Measurements from ENCODE around the gene LRIG1. TPM values are rescaled to one million over a fixed set of nuclear protein-coding genes. Genes with fewer than 3 reads are reported as not detected.

LRIG1 gene
- total and polyA plus RNA-seq, 9 of the 15 experiments (the other 6 are each of a cell fraction or from before 2014, with no cell fraction given): 0.05 to 0.38 (median 0.13) TPM; not detected in 3

DNA sequence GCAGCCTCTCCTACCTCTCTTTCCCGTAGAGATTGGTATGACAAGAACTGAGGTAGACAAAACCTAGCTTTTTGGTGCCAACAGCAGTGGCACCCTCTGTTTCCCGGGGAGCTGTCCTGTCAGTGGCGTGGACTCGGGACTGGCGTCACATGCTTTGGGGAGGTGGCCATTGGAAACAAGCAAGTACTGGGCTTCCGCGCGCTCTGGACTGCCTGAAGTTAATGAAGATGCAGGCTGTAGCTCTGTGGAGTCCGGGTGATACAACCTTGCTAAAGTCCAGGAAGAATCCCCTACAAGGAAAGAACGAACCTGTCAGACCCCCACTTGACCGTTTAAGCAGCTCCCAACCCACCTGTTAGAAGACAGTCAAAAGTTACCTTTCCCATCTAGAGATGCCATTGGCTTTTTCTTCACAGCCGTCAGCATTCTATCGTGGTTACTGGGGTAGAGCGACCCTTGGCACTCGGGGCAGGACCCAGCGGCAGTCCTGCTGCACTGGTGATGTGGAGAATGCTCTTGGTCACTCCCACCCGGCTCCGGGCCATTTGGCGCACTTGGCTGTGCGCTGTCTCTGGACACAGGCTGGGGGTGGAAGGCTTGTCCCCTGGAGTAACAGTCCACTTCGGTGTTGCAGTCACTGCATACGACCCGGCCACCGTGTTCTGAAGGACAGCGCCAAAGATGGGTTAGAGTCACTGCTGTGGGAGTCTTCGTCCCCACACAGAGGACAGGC is 120.5 kb downstream of the LRIG1 start:
- in situ Hi-C loops (cut with MboI): no loop called here
- H3K79me2 ChIP-seq (ENCODE audit: control insufficient read depth, insufficient read depth, low read length): no peaks in the 10 kb centered on the region
- H3K27me3 ChIP-seq (ENCODE audit: control insufficient read depth in 2 of 2, insufficient read depth in 2 of 2, low read length in 2 of 2): no peaks in the 10 kb centered on the region
- no peak overlapping the region for H3K4me3 ChIP-seq
- peaks cover 0 to 4% of the 10 kb centered on the region in 2 experiments; a peak in 2 of 5 replicates for H3K4me1 ChIP-seq (replicated peaks in 1 of 2; ENCODE audit: control insufficient read depth in 2 of 2, insufficient read depth in 2 of 2, low read length in 2 of 2)
- no peak overlapping the region for H3K27ac ChIP-seq (ENCODE audit: extremely low read depth, low read depth, low read length)
- H2AFZ ChIP-seq (ENCODE audit: low read depth, low read length): no peak overlapping the region
- no peak overlapping the region for H3K9ac ChIP-seq (ENCODE audit: insufficient read depth in 1 of 2, low read depth in 2 of 2, low read length in 2 of 2)
- POLR2A ChIA-PET: no interaction called here
- DNase-seq (ENCODE audit: extremely low read depth in 1 of 4, low spot score in 3 of 4) (no peak), ATAC-seq (no peak), FAIRE-seq (no peak)
- no TSS peak for BruUV-seq (replicated peaks)
- CTCF ChIA-PET (ENCODE audit: low intra/inter-chr PET ratio): no interaction called here
- 89% methylated on average over 19 of the region's 26 CpGs for WGBS (ENCODE audit: insufficient coverage, low coverage, missing lambda C conversion rate)
- peaks cover 10% of the 10 kb centered on the region; the same call in 1 of the 3 replicates for H3K36me3 ChIP-seq (ENCODE audit: control insufficient read depth, insufficient read depth, low read length)
- no peaks in the 10 kb centered on the region for H3K9me3 ChIP-seq (replicated peaks; ENCODE audit: control insufficient read depth, insufficient read depth, low read depth, low read length)
- intact Hi-C loops (cut with micrococcal nuclease): no loop called here
- H3K9me1 ChIP-seq (ENCODE audit: control insufficient read depth, insufficient read depth, low read length): no peaks in the 10 kb centered on the region
- no peaks in the 10 kb centered on the region for H4K20me1 ChIP-seq (replicated peaks; ENCODE audit: control insufficient read depth, insufficient read depth, low read length)
- H3K4me2 ChIP-seq (ENCODE audit: insufficient read depth, low read length): no peak overlapping the region
- TF ChIP-seq ZNF133 (CRISPR knock-in tag; IDR thresholded peaks at IDR 0.05): no peak
- TF ChIP-seq, protein P1, sequence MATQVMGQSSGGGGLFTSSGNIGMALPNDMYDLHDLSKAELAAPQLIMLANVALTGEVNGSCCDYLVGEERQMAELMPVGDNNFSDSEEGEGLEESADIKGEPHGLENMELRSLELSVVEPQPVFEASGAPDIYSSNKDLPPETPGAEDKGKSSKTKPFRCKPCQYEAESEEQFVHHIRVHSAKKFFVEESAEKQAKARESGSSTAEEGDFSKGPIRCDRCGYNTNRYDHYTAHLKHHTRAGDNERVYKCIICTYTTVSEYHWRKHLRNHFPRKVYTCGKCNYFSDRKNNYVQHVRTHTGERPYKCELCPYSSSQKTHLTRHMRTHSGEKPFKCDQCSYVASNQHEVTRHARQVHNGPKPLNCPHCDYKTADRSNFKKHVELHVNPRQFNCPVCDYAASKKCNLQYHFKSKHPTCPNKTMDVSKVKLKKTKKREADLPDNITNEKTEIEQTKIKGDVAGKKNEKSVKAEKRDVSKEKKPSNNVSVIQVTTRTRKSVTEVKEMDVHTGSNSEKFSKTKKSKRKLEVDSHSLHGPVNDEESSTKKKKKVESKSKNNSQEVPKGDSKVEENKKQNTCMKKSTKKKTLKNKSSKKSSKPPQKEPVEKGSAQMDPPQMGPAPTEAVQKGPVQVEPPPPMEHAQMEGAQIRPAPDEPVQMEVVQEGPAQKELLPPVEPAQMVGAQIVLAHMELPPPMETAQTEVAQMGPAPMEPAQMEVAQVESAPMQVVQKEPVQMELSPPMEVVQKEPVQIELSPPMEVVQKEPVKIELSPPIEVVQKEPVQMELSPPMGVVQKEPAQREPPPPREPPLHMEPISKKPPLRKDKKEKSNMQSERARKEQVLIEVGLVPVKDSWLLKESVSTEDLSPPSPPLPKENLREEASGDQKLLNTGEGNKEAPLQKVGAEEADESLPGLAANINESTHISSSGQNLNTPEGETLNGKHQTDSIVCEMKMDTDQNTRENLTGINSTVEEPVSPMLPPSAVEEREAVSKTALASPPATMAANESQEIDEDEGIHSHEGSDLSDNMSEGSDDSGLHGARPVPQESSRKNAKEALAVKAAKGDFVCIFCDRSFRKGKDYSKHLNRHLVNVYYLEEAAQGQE (IDR thresholded peaks at IDR 0.05; ENCODE audit: borderline replicate concordance): no peak
- TF ChIP-seq, protein P1 (CRISPR knock-in tag; IDR thresholded peaks at IDR 0.05; ENCODE audit: low read depth): no peak
- TF ChIP-seq RCOR1 (IDR thresholded peaks at IDR 0.05; ENCODE audit: borderline replicate concordance in 1 of 2, low read depth in 2 of 2, low read length in 2 of 2): no peak
- TF ChIP-seq PHB2 (IDR thresholded peaks at IDR 0.05; ENCODE audit: low read depth): no peak
- TF ChIP-seq, protein P2, sequence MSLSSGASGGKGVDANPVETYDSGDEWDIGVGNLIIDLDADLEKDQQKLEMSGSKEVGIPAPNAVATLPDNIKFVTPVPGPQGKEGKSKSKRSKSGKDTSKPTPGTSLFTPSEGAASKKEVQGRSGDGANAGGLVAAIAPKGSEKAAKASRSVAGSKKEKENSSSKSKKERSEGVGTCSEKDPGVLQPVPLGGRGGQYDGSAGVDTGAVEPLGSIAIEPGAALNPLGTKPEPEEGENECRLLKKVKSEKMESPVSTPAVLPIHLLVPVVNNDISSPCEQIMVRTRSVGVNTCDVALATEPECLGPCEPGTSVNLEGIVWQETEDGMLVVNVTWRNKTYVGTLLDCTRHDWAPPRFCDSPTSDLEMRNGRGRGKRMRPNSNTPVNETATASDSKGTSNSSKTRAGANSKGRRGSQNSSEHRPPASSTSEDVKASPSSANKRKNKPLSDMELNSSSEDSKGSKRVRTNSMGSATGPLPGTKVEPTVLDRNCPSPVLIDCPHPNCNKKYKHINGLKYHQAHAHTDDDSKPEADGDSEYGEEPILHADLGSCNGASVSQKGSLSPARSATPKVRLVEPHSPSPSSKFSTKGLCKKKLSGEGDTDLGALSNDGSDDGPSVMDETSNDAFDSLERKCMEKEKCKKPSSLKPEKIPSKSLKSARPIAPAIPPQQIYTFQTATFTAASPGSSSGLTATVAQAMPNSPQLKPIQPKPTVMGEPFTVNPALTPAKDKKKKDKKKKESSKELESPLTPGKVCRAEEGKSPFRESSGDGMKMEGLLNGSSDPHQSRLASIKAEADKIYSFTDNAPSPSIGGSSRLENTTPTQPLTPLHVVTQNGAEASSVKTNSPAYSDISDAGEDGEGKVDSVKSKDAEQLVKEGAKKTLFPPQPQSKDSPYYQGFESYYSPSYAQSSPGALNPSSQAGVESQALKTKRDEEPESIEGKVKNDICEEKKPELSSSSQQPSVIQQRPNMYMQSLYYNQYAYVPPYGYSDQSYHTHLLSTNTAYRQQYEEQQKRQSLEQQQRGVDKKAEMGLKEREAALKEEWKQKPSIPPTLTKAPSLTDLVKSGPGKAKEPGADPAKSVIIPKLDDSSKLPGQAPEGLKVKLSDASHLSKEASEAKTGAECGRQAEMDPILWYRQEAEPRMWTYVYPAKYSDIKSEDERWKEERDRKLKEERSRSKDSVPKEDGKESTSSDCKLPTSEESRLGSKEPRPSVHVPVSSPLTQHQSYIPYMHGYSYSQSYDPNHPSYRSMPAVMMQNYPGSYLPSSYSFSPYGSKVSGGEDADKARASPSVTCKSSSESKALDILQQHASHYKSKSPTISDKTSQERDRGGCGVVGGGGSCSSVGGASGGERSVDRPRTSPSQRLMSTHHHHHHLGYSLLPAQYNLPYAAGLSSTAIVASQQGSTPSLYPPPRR (CRISPR knock-in tag; IDR thresholded peaks at IDR 0.05; ENCODE audit: borderline replicate concordance): no peak
